ENCODE results near the gene EEIG2. TPM values are rescaled to one million over a fixed set of nuclear protein-coding genes. Genes with fewer than 3 reads are reported as not detected.

Gene EEIG2
- total RNA-seq, 1 experiment from 2014 or later, result 16.0 TPM

- DNase-seq (ENCODE audit: low read depth, low spot score) (no peak), ATAC-seq (no peak)
- Histone ChIP-seq H3K4me2 (ENCODE audit: low read length) (no peak overlapping the region), H3K9me3 (ENCODE audit: control insufficient read depth in 1 of 2, insufficient read depth in 1 of 2, low read depth in 1 of 2, low read length in 2 of 2) (no peaks in the 10 kb centered on the region), H3K79me2 (ENCODE audit: insufficient read depth, low read length) (no peaks in the 10 kb centered on the region), H3K36me3 (ENCODE audit: control insufficient read depth in 1 of 2, insufficient read depth in 2 of 2, low read length in 2 of 2) (no peaks in the 10 kb centered on the region), H3K9ac (ENCODE audit: low read length) (no peak overlapping the region), H3K9me2 (ENCODE audit: insufficient read depth) (no peaks in the 10 kb centered on the region), H3K4me1 (ENCODE audit: control insufficient read depth in 1 of 2, insufficient read depth in 2 of 2, low read length in 2 of 2) (no peaks in the 10 kb centered on the region), H3K4me3 (replicated peaks in 1 of 2; ENCODE audit: low read depth in 1 of 2, low read length in 2 of 2) (no peak overlapping the region), H2AFZ (ENCODE audit: low read depth, low read length, poor library complexity, severe bottlenecking) (no peak overlapping the region), H3K27me3 (ENCODE audit: insufficient read depth, low read length) (no peaks in the 10 kb centered on the region), H3K27ac (ENCODE audit: low read depth, low read length) (no peak overlapping the region), H4K20me1 (ENCODE audit: insufficient read depth) (no peaks in the 10 kb centered on the region)
- BruUV-seq (replicated peaks), result no TSS peak
- RAD21 ChIA-PET (ENCODE audit: low non-redundant PET in 1 of 2, low total read pairs in 2 of 2, uncharacterized antibody in 2 of 2, unreplicated experiment in 2 of 2), result no interaction called here
- TF ChIP-seq POLR2A (IDR thresholded peaks at IDR 0.05; ENCODE audit: borderline replicate concordance, extremely low read depth, insufficient read depth, insufficient read length) (no peak), SIN3A (IDR thresholded peaks at IDR 0.05; ENCODE audit: low read depth) (no peak), CEBPB (IDR thresholded peaks at IDR 0.05; ENCODE audit: low read depth) (no peak), SRF (IDR thresholded peaks at IDR 0.05; ENCODE audit: low read depth) (no peak), ELF1 (IDR thresholded peaks at IDR 0.05; ENCODE audit: borderline replicate concordance, low read depth) (no peak), CBX3 (IDR thresholded peaks at IDR 0.05; ENCODE audit: low read depth) (no peak), POLR2AphosphoS5 (IDR thresholded peaks at IDR 0.05; ENCODE audit: low read depth, low read length) (no peak)
- POLR2A ChIA-PET, result no interaction called here
- intact Hi-C loops (cut with micrococcal nuclease), result no loop called here
- CTCF ChIA-PET, result no interaction called here
Measured at GRCh38 chr1:108532730-108533129, 27.2 kb upstream of the EEIG2 start.

- ATAC-seq (no peak), DNase-seq (ENCODE audit: low read depth, low spot score) (no peak)
- POLR2A ChIA-PET, result no interaction called here
- no peak overlapping the region for H3K9ac ChIP-seq (ENCODE audit: low read length)
- H3K79me2 ChIP-seq (ENCODE audit: insufficient read depth, low read length), result no peaks in the 10 kb centered on the region
- RAD21 ChIA-PET (ENCODE audit: low non-redundant PET in 1 of 2, low total read pairs in 2 of 2, uncharacterized antibody in 2 of 2, unreplicated experiment in 2 of 2), result no interaction called here
- no peaks in the 10 kb centered on the region for H3K27me3 ChIP-seq (ENCODE audit: insufficient read depth, low read length)
- TF ChIP-seq RAD21 (IDR thresholded peaks at IDR 0.05; ENCODE audit: low read depth), result no peak
- TF ChIP-seq ZNF274 (IDR thresholded peaks at IDR 0.05; ENCODE audit: low read depth, low read length), result no peak
- no peak for TF ChIP-seq FOSL1 (IDR thresholded peaks at IDR 0.05; ENCODE audit: low read depth)
- TF ChIP-seq POLR2A (IDR thresholded peaks at IDR 0.05; ENCODE audit: borderline replicate concordance, extremely low read depth, insufficient read depth, insufficient read length), result no peak
- no peak for TF ChIP-seq MAX (IDR thresholded peaks at IDR 0.05)
- TF ChIP-seq CEBPB (IDR thresholded peaks at IDR 0.05; ENCODE audit: low read depth), result no peak
- TF ChIP-seq EGR1 (IDR thresholded peaks at IDR 0.05; ENCODE audit: low read depth), result no peak
- no peak for TF ChIP-seq CBX3 (IDR thresholded peaks at IDR 0.05; ENCODE audit: low read depth)
- no peak for TF ChIP-seq REST (IDR thresholded peaks at IDR 0.05; ENCODE audit: low read depth)
- no peak for TF ChIP-seq ZFX (IDR thresholded peaks at IDR 0.05)
- TF ChIP-seq EZH2 (IDR thresholded peaks at IDR 0.05), result no peak
- H3K27ac ChIP-seq (ENCODE audit: low read depth, low read length), result no peak overlapping the region
- intact Hi-C loops (cut with micrococcal nuclease), result no loop called here
- no peak overlapping the region for H3K4me3 ChIP-seq (replicated peaks in 1 of 2; ENCODE audit: low read depth in 1 of 2, low read length in 2 of 2)
- H3K4me1 ChIP-seq (ENCODE audit: control insufficient read depth in 1 of 2, insufficient read depth in 2 of 2, low read length in 2 of 2), result no peaks in the 10 kb centered on the region
- no peaks in the 10 kb centered on the region for H4K20me1 ChIP-seq (ENCODE audit: insufficient read depth)
- no peaks in the 10 kb centered on the region for H3K36me3 ChIP-seq (ENCODE audit: control insufficient read depth in 1 of 2, insufficient read depth in 2 of 2, low read length in 2 of 2)
- no peak overlapping the region for H3K4me2 ChIP-seq (ENCODE audit: low read length)
- no peaks in the 10 kb centered on the region for H3K9me2 ChIP-seq (ENCODE audit: insufficient read depth)
- H3K9me3 ChIP-seq (ENCODE audit: control insufficient read depth in 1 of 2, insufficient read depth in 1 of 2, low read depth in 1 of 2, low read length in 2 of 2), result no peaks in the 10 kb centered on the region
- no peak overlapping the region for H2AFZ ChIP-seq (ENCODE audit: low read depth, low read length, poor library complexity, severe bottlenecking)
- no TSS peak for BruUV-seq (replicated peaks)
- CTCF ChIA-PET, result interaction anchor here (0.7 kb wide), 1 partner anchor 29 kb away, joined by 3 read pairs; no protein-coding TSS in a partner anchor
Measured at GRCh38 chr1:108533351-108534083, 26.4 kb upstream of the EEIG2 start.
